NB4 (cell line): ENCODE data around the gene SLC38A5.

Experiments used
- DNase-seq: peaks from one replicate; pipeline ENCODE4 v3.0.0; 2010; ENCODE audit warnings: low read depth
- H3K4me3 ChIP-seq: one replicate; pipeline ENCODE4 v1.5.1; 2011; ENCODE audit warnings: mild to moderate bottlenecking, low read depth, low read length, moderate library complexity
- MYC ChIP-seq: IDR thresholded peaks from 2 replicates; pipeline ENCODE4 v1.6.1; 2011; ENCODE audit warnings: low read depth, low read length
- POLR2A ChIP-seq: IDR thresholded peaks from 2 replicates; pipeline ENCODE4 v1.6.1; 2011; ENCODE audit warnings: mild to moderate bottlenecking; ENCODE audit not compliant: insufficient read length; ENCODE audit errors: extremely low read depth
- TF ChIP-seq, protein P1 (sequence below): IDR thresholded peaks from 2 replicates; pipeline ENCODE4 v1.6.1; 2011; ENCODE audit warnings: low read depth, low read length
- TF ChIP-seq, protein P2 (sequence below): IDR thresholded peaks from one replicate; pipeline ENCODE4 v1.5.1; 2012; ENCODE audit warnings: low read depth, low read length

Gene SLC38A5

DNA sequence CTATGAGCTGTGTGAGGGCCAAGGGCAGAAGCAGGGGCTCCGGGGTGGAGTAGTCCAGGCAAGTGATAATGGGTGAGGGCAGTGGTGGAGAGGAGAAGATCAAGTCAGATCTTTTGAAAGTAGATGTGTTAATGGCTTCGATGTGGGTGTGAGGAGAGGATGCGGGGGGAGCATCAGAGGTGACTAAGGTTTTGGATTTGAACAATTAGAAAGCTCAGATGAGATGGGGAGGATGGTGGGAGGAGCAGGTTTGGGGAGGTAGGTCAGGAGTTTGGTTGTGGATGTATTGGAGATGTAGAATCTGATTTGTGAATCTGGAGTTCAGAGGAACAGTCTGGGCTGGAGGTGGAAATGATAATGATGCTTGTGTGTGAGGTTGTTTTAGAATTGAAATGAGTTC, 10.5 kb upstream of the SLC38A5 start:
- TF ChIP-seq POLR2A (no peak), MYC (no peak)
- TF ChIP-seq, protein P1, sequence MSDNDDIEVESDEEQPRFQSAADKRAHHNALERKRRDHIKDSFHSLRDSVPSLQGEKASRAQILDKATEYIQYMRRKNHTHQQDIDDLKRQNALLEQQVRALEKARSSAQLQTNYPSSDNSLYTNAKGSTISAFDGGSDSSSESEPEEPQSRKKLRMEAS, result no peak
- TF ChIP-seq, protein P2, sequence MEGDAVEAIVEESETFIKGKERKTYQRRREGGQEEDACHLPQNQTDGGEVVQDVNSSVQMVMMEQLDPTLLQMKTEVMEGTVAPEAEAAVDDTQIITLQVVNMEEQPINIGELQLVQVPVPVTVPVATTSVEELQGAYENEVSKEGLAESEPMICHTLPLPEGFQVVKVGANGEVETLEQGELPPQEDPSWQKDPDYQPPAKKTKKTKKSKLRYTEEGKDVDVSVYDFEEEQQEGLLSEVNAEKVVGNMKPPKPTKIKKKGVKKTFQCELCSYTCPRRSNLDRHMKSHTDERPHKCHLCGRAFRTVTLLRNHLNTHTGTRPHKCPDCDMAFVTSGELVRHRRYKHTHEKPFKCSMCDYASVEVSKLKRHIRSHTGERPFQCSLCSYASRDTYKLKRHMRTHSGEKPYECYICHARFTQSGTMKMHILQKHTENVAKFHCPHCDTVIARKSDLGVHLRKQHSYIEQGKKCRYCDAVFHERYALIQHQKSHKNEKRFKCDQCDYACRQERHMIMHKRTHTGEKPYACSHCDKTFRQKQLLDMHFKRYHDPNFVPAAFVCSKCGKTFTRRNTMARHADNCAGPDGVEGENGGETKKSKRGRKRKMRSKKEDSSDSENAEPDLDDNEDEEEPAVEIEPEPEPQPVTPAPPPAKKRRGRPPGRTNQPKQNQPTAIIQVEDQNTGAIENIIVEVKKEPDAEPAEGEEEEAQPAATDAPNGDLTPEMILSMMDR, result no peak
- H3K4me3 ChIP-seq, result no peak overlapping the region
- DNase-seq, result no peak

DNA sequence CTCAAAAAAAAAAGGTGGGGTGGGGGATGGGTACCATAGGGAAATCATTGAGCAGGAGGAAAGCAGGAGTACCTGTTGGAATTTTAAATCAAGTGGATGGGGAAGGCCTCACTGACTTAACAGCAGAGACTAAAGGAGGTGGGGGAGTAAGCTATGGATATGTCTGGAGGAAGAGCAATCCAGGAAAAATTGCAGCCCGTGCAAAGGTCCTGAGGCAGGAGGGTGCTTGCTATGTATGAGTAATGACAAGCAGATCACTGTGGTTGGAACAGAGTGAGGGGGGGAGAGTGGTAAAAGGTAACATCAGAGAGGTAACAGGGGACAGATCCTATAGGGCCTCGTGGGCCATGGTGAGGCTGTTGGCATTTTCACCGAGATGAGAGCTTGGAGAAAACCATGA, 10.1 kb upstream of the SLC38A5 start:
- no peak for TF ChIP-seq MYC
- TF ChIP-seq, protein P2, result no peak
- TF ChIP-seq, protein P1, result no peak
- no peak for TF ChIP-seq POLR2A
- H3K4me3 ChIP-seq, result no peak overlapping the region
- DNase-seq, result no peak

DNA sequence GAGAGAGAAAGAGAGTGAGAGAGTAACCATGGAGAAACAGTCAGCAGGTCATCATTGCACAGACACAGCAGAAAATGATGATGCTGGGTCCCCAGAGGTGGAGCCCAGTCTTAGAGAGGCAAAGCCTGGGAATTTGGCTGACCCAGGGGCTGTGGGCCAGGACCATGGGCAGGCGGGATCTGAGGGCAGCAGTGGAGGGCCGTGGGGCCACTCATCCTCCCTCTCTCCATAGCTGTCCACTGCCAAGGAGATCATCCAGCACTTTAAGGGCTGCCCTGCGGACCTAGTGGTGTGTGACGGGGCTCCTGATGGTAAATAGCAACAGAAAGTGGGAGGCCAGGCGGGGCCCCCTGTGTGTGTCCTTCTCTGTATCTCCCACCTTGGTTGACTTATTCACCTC, 8.7 kb upstream of the SLC38A5 start:
- DNase-seq, result no peak
- H3K4me3 ChIP-seq, result no peak overlapping the region
- TF ChIP-seq POLR2A (no peak), MYC (no peak)
- TF ChIP-seq, protein P2, result no peak
- TF ChIP-seq, protein P1, result no peak

DNA sequence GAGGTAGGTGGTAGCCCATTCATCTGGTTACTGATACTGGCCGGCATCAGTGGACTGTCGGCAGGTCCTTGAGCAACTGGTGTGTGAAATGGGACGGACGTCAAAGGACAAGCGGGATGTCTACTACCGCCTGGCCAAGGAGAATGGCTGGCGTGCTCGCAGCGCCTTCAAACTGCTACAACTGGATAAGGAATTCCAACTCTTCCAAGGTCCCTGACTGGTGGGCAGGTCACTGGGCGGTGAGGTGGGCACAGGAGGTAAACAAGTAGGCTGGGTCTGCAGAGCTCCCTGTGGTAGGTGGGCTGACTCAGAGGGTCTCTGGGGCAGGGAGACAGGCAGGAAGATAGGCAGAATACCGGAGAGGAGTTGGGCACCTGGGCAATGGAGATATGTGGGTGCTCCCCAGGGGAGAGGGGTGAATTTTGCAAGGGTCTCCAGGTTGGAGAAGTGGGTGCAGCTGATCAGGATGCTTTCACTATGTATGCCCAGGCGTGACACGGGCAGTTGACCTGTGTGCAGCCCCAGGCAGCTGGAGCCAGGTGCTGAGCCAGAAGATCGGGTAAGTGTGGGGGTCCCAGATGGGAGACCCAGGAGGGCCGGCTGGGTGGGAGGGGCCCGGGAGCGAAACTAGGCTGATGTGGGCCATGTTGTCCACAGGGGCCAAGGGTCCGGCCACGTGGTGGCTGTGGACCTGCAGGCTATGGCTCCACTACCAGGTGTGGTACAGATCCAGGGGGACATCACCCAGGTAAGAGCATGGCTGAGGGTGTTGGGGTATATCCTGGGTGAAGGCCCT, 8.1 kb upstream of the SLC38A5 start:
- no peak overlapping the region for H3K4me3 ChIP-seq
- DNase-seq, result no peak
- TF ChIP-seq MYC (no peak), POLR2A (no peak)
- TF ChIP-seq, protein P1, result no peak
- TF ChIP-seq, protein P2, result no peak

DNA sequence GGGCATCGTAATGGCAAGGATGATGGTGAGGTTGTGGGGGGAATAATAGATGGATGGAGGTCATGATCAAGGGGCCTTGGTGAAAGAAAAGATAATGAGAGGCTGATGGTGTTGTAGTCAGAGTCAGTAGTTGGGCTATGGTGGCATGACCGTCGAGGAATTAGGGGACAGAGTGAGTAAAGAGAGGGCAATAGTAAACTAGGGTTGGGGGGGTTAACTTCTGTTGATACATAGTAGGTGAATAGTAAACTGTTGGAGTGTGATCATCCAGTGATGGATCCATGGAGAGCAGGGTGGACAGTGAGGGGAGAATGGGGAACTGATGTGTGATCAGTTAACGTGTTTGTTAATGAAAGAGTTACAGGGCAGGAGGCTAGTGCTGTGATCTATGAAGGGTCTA, 6.9 kb upstream of the SLC38A5 start:
- peak overlapping the region; percentile 92 for H3K4me3 ChIP-seq
- DNase-seq, result no peak
- TF ChIP-seq POLR2A, result no peak
- no peak for TF ChIP-seq MYC
- TF ChIP-seq, protein P2, result no peak
- TF ChIP-seq, protein P1, result no peak
